Chondrocyte (in vitro differentiated cells): ENCODE data around the gene ABCA9. TPM values are rescaled to one million over a fixed set of nuclear protein-coding genes. Genes with fewer than 3 reads are reported as not detected.

Experiments used
- DNase-seq: peaks from one replicate; pipeline ENCODE4 v3.0.0; 2021; ENCODE audit warnings: mixed read lengths, low spot score
- H3K27ac Mint-ChIP-seq: one replicate; pipeline ENCODE4 v1.8.0; 2021; ENCODE audit warnings: mild to moderate bottlenecking, moderate library complexity, mixed read lengths; ENCODE audit not compliant: unreplicated experiment
- H3K27me3 Mint-ChIP-seq: 2 replicates; pipeline ENCODE4 v1.8.0; 2021; ENCODE audit warnings: low read depth, mixed read lengths
- H3K36me3 Mint-ChIP-seq: 2 replicates; pipeline ENCODE4 v1.8.0; 2021; ENCODE audit warnings: low read depth, mixed read lengths
- H3K4me1 Mint-ChIP-seq: 2 replicates; pipeline ENCODE4 v1.8.0; 2021; ENCODE audit warnings: low read depth, mild to moderate bottlenecking, mixed read lengths
- H3K4me3 Mint-ChIP-seq: one replicate; pipeline ENCODE4 v1.8.0; 2021; ENCODE audit warnings: mild to moderate bottlenecking, moderate library complexity, mixed read lengths; ENCODE audit not compliant: unreplicated experiment
- H3K9me3 Mint-ChIP-seq: 2 replicates; pipeline ENCODE4 v1.8.0; 2021; ENCODE audit warnings: low read depth, mixed read lengths
- CTCF ChIP-seq: fragments of 200-600 bp; sonication (generic); IDR thresholded peaks from 2 replicates; pipeline ENCODE4 v1.5.0; 2021; ENCODE audit warnings: antibody characterized with exemption, mild to moderate bottlenecking, moderate library complexity
- total RNA-seq: library from RNA; stranded (reverse); gene quantifications from 3 replicates; pipeline ENCODE4 v1.2.1, GENCODE V29; 2021

The ABCA9 gene
- total RNA-seq, 1 donor from 2014 or later, result 0.05 TPM

- H3K36me3 Mint-ChIP-seq, result no peaks in the 10 kb centered on the region
- no peak overlapping the region for H3K4me3 Mint-ChIP-seq
- no peak for TF ChIP-seq CTCF
- no peak for DNase-seq
- no peaks in the 10 kb centered on the region for H3K27me3 Mint-ChIP-seq
- no peaks in the 10 kb centered on the region for H3K9me3 Mint-ChIP-seq
- H3K4me1 Mint-ChIP-seq, result peaks cover 17% of the 10 kb centered on the region
- no peak overlapping the region for H3K27ac Mint-ChIP-seq
Observed at GRCh38 chr17:69064476-69064875, 3.7 kb upstream of the ABCA9 start.

- Mint-ChIP-seq H3K9me3 (peaks cover 2% of the 10 kb centered on the region), H3K27me3 (no peaks in the 10 kb centered on the region), H3K4me1 (peaks cover 17% of the 10 kb centered on the region), H3K36me3 (no peaks in the 10 kb centered on the region), H3K27ac (no peak overlapping the region), H3K4me3 (no peak overlapping the region)
- TF ChIP-seq CTCF, result no peak
- DNase-seq, result no peak
Observed at GRCh38 chr17:69064001-69064400, 3.3 kb upstream of the ABCA9 start.

- H3K27ac Mint-ChIP-seq, result no peak overlapping the region
- no peak overlapping the region for H3K4me3 Mint-ChIP-seq
- peaks cover 17% of the 10 kb centered on the region for H3K4me1 Mint-ChIP-seq
- no peak for DNase-seq
- peaks cover 3% of the 10 kb centered on the region for H3K9me3 Mint-ChIP-seq
- TF ChIP-seq CTCF, result no peak
- H3K27me3 Mint-ChIP-seq, result no peaks in the 10 kb centered on the region
- no peaks in the 10 kb centered on the region for H3K36me3 Mint-ChIP-seq
Observed at GRCh38 chr17:69062860-69063581, 2.3 kb upstream of the ABCA9 start.

- DNase-seq, result no peak
- Mint-ChIP-seq H3K4me1 (peaks cover 17% of the 10 kb centered on the region), H3K27me3 (no peaks in the 10 kb centered on the region), H3K4me3 (no peak overlapping the region), H3K27ac (no peak overlapping the region), H3K9me3 (peaks cover 6% of the 10 kb centered on the region), H3K36me3 (no peaks in the 10 kb centered on the region)
- no peak for TF ChIP-seq CTCF
Observed at GRCh38 chr17:69061721-69062556, 1.2 kb upstream of the ABCA9 start.

GRCh38 chr17:69059458-69060175 is 1.1 kb downstream of the ABCA9 start:
- H3K4me3 Mint-ChIP-seq, result no peak overlapping the region
- peaks cover 23% of the 10 kb centered on the region for H3K9me3 Mint-ChIP-seq
- H3K4me1 Mint-ChIP-seq, result peaks cover 17% of the 10 kb centered on the region
- H3K27me3 Mint-ChIP-seq, result no peaks in the 10 kb centered on the region
- DNase-seq, result no peak
- no peak overlapping the region for H3K27ac Mint-ChIP-seq
- TF ChIP-seq CTCF, result no peak
- no peaks in the 10 kb centered on the region for H3K36me3 Mint-ChIP-seq
